Measurements from ENCODE around the gene RNF215.

RNF215 gene

DNA sequence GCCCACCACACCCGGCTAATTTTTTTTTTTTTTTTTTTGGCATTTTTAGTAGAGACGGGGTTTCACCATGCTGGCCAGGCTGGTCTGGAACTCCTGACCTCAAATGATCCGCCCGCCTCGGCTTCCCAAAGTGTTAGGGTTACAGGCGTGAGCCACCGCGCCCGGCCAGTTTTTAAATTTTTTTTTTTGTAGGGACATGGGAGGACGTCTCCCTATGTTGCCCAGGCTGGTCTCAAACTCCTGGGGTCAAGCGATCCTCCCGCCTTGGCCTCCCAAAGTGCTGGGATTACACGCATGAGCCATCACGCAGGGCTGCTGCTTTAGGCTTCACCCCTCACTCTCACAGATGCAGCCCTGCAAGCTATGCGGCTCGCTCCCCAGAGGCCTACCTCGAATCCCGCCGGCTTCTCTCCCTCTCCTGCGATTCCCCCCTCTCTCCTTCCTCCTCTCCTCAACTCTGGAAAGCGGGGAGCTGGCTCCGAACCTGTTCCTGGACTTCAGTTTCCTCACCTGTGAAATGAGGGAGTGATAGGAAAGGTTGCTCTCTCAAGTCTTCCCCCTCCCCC is 29.5 kb downstream of the RNF215 start:
- peaks cover 13% of the 10 kb centered on the region for H3K36me3 Mint-ChIP-seq (ENCODE audit: low read depth)
- H3K4me1 Mint-ChIP-seq: peaks cover 42% of the 10 kb centered on the region
- H3K27ac Mint-ChIP-seq: no peak overlapping the region
- TF ChIP-seq CTCF (IDR thresholded peaks at IDR 0.05): no peak
- H3K9me3 Mint-ChIP-seq: no peaks in the 10 kb centered on the region
- H3K4me3 Mint-ChIP-seq: peak overlapping the region; percentile 96
- DNase-seq: no peak
- peaks cover 3% of the 10 kb centered on the region for H3K27me3 Mint-ChIP-seq (ENCODE audit: low read depth, poor library complexity)

DNA sequence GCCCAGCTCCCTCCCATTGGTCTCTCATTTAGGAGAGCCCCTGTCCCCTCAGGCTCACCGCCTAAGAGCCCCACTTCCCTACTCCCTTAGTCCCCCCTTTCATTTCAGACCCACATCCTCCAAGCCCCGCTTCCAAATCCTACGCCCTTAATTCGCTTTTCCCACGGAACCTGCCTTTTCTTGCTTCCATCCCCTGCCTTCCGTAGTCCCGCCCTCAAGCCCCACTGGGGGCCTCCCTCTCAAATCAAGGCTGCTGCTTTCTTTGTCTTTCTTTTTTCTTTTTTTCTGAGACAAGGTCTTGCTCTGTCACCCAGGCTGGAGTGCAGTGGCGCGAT is 30.0 kb downstream of the RNF215 start:
- H3K4me3 Mint-ChIP-seq: peak overlapping the region; percentile 96
- TF ChIP-seq CTCF (IDR thresholded peaks at IDR 0.05): no peak
- peaks cover 37% of the 10 kb centered on the region for H3K4me1 Mint-ChIP-seq
- peak overlapping the region; percentile 96 for H3K27ac Mint-ChIP-seq
- H3K9me3 Mint-ChIP-seq: no peaks in the 10 kb centered on the region
- DNase-seq: no peak
- peaks cover 18% of the 10 kb centered on the region for H3K36me3 Mint-ChIP-seq (ENCODE audit: low read depth)
- H3K27me3 Mint-ChIP-seq (ENCODE audit: low read depth, poor library complexity): peaks cover 3% of the 10 kb centered on the region

DNA sequence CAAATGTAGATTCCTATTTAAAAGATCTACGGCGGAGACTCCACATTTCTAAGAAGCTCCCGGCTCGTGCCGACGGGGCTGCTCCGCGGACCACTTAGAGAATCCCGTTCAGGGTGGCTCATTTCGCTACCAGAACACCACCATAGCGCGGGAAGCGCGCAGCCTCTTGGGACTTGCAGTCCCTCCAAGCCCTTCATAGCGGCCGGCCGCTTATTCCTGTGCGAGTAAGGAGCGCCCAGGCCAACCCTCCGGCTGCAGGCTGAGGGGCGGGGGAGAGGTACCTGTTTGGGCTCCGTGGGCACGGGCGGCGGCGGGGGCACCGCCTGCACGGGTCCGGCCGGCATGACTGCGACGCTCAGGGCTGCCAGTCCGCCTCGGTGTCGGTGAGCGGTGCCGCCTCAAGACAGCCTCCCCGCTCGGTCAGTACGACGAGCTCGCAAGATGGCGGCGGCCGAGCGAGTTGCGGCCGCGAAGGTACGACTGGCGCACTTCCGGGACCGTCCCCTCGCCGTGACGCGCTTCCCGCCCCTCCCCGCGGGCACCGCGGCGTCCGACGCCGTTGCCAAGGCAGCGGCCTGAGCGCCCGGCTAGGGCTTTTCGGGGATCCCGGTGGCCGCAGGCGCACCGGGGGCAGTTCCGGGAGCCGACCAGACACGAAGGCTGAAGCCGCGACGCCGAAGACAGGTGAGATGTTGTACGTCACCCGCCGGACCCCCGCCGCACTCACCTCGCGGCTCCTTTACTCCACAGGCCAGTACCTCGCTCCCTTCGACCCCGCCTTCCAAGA is 30.6 kb downstream of the RNF215 start, which contains the start of the genes CCDC157 and SF3A1:
TSS of gene CCDC157 (plus strand) at position 559 of the 787 bp plus-strand sequence. CDS start 8,994 bp downstream, outside the sequence.
TSS of gene SF3A1 (minus strand) at position 446 of the 787 bp plus-strand sequence. CDS start at position 344, 102 bp downstream.
- DNase-seq: peak; percentile 88
- TF ChIP-seq CTCF (IDR thresholded peaks at IDR 0.05): no peak
- Mint-ChIP-seq H3K4me1 (peaks cover 37% of the 10 kb centered on the region), H3K36me3 (ENCODE audit: low read depth) (peaks cover 23% of the 10 kb centered on the region), H3K27me3 (ENCODE audit: low read depth, poor library complexity) (peaks cover 3% of the 10 kb centered on the region), H3K9me3 (no peaks in the 10 kb centered on the region), H3K27ac (peak within 1 kb of the TSS; percentile 96), H3K4me3 (peak within 1 kb of the TSS; percentile 96)

DNA sequence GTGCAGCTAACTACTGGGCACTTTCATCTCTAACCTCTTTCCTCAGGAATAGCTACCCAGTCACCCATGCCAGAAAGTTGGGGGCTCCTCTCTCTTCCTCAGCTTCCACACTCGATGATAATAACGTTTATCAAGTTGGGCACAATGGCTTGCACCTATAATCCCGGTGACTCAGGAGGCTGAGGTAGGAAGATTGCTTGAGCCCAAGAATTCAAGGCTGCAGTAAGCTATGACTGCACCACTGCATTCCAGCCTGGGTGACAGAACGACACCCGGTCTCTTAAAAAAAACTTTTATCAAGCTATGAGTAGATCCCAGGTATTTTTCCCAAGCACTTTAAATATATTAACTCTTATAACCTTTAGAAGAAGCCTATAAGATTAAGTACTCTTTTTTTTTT is 32.6 kb downstream of the RNF215 start:
- TF ChIP-seq CTCF (IDR thresholded peaks at IDR 0.05): no peak
- DNase-seq: no peak
- Mint-ChIP-seq H3K9me3 (no peaks in the 10 kb centered on the region), H3K36me3 (ENCODE audit: low read depth) (peaks cover 41% of the 10 kb centered on the region), H3K4me1 (peaks cover 37% of the 10 kb centered on the region), H3K27me3 (ENCODE audit: low read depth, poor library complexity) (no peaks in the 10 kb centered on the region), H3K27ac (peak overlapping the region; percentile 82), H3K4me3 (peak overlapping the region; percentile 15)

DNA sequence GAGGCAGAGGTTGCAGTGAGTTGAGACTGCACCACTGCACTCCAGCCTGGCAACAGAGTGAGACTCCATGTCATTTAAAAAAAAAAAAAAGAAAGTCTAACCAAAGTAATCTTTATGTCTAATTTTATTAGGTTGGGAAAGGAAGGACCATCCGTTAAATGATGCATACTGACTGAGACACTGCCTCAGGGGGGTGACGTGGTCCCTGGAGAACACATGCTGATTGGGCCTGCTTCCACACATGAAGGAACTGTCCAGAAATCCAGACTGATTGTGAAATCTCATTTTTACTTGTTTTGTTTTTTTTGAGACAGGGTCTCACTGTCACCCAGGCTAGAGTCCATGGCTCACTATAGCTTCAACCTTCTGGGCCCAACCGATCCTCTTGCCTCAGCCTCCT is 36.0 kb downstream of the RNF215 start:
- Mint-ChIP-seq H3K27ac (no peak overlapping the region), H3K9me3 (no peaks in the 10 kb centered on the region), H3K27me3 (ENCODE audit: low read depth, poor library complexity) (no peaks in the 10 kb centered on the region), H3K4me3 (no peak overlapping the region), H3K4me1 (peaks cover 26% of the 10 kb centered on the region), H3K36me3 (ENCODE audit: low read depth) (peaks cover 60% of the 10 kb centered on the region)
- DNase-seq: no peak
- TF ChIP-seq CTCF (IDR thresholded peaks at IDR 0.05): no peak

Data from nephron progenitor cell (in vitro differentiated cells).